Astrocyte of the spinal cord (primary cell): ENCODE results near the gene PPP1R9B.

Source experiments
- DNase-seq: peaks from one replicate; pipeline ENCODE4 v3.0.0; 2011; ENCODE audit warnings: low read depth, low spot score
- H3K4me3 ChIP-seq: 2 replicates; pipeline ENCODE4 v1.5.1; 2011; ENCODE audit warnings: low read depth, mild to moderate bottlenecking, low read length, moderate library complexity
- CTCF ChIP-seq: IDR thresholded peaks from 2 replicates; pipeline ENCODE4 v1.5.1; 2012; ENCODE audit warnings: low read depth, mild to moderate bottlenecking, low read length, inconsistent platforms
- in situ Hi-C: cut with HindIII; loops from 2 replicates; pipeline ENCODE4 v1.10.0; 2017; ENCODE audit warnings: low sequenced_read_pairs

Gene PPP1R9B

GRCh38 chr17:50125420-50125997 is 25.0 kb downstream of the PPP1R9B start:
- in situ Hi-C loops = no loop called here
- no peak overlapping the region for H3K4me3 ChIP-seq
- no peak for TF ChIP-seq CTCF
- no peak for DNase-seq

GRCh38 chr17:50123649-50124349 is 26.7 kb downstream of the PPP1R9B start:
- DNase-seq = peak; percentile 61
- no peak for TF ChIP-seq CTCF
- in situ Hi-C loops = no loop called here
- no peak overlapping the region for H3K4me3 ChIP-seq

GRCh38 chr17:50122945-50123344 is 27.5 kb downstream of the PPP1R9B start:
- in situ Hi-C loops = no loop called here
- no peak for TF ChIP-seq CTCF
- no peak overlapping the region for H3K4me3 ChIP-seq
- no peak for DNase-seq

- in situ Hi-C loops = no loop called here
- no peak overlapping the region for H3K4me3 ChIP-seq
- no peak for TF ChIP-seq CTCF
- DNase-seq = no peak
Observed at GRCh38 chr17:50120475-50121253, 29.8 kb downstream of the PPP1R9B start.

GRCh38 chr17:50118828-50119218 is 31.7 kb downstream of the PPP1R9B start:
- in situ Hi-C loops = no loop called here
- no peak overlapping the region for H3K4me3 ChIP-seq
- no peak for TF ChIP-seq CTCF
- DNase-seq = no peak

GRCh38 chr17:50118076-50118827 is 32.2 kb downstream of the PPP1R9B start:
- no peak overlapping the region for H3K4me3 ChIP-seq
- no peak for DNase-seq
- TF ChIP-seq CTCF = no peak
- in situ Hi-C loops = no loop called here
